Smooth muscle cell (in vitro differentiated cells): ENCODE measurements around the gene THADA. TPM values are rescaled to one million over a fixed set of nuclear protein-coding genes. Genes with fewer than 3 reads are reported as not detected.

Source experiments
- DNase-seq: peaks from one replicate; lab custom pipeline; 2025; ENCODE audit not compliant: unreplicated experiment; lab: John Stamatoyannopoulos, UW
- H2AFZ ChIP-seq: fragments of 200-600 bp; sonication (generic); 2 replicates; pipeline ENCODE4 v1.6.0; 2016; ENCODE audit warnings: antibody characterized with exemption, low read depth, mild to moderate bottlenecking
- H3F3A ChIP-seq: fragments of 200-600 bp; sonication (generic); 2 replicates; pipeline ENCODE4 v1.6.0; 2017; ENCODE audit warnings: antibody characterized with exemption, low read depth
- H3K27ac ChIP-seq: fragments of 200-600 bp; sonication (generic); 2 replicates; pipeline ENCODE4 v1.5.1; 2016; ENCODE audit warnings: low read depth, mild to moderate bottlenecking
- H3K27me3 ChIP-seq: fragments of 200-600 bp; sonication (generic); 2 replicates; pipeline ENCODE4 v1.6.1; 2016; ENCODE audit warnings: low read depth, mild to moderate bottlenecking
- H3K36me3 ChIP-seq: fragments of 200-600 bp; sonication (generic); 2 replicates; pipeline ENCODE4 v1.5.1; 2016; ENCODE audit warnings: low read depth
- H3K4me1 ChIP-seq: fragments of 200-600 bp; sonication (generic); 2 replicates; pipeline ENCODE4 v1.5.1; 2016; ENCODE audit warnings: low read depth
- H3K4me2 ChIP-seq: fragments of 200-600 bp; sonication (generic); 2 replicates; pipeline ENCODE4 v1.6.0; 2016; ENCODE audit warnings: mild to moderate bottlenecking
- H3K4me3 ChIP-seq: fragments of 200-600 bp; sonication (generic); 2 replicates; pipeline ENCODE4 v1.5.1; 2016; ENCODE audit warnings: mild to moderate bottlenecking
- H3K79me2 ChIP-seq: fragments of 200-600 bp; sonication (generic); 2 replicates; pipeline ENCODE4 v1.6.0; 2016; ENCODE audit warnings: low read depth, mild to moderate bottlenecking
- H3K9ac ChIP-seq: fragments of 200-600 bp; sonication (generic); 2 replicates; pipeline ENCODE4 v1.6.0; 2016; ENCODE audit warnings: low read depth
- H3K9me3 ChIP-seq: fragments of 200-600 bp; sonication (generic); replicated peaks from 2 replicates; pipeline ENCODE4 v1.5.1; 2016; ENCODE audit warnings: low read depth
- H4K20me1 ChIP-seq: fragments of 200-600 bp; sonication (generic); 2 replicates; pipeline ENCODE4 v1.6.0; 2016; ENCODE audit warnings: low read depth
- CTCF ChIP-seq: fragments of 200-600 bp; sonication (generic); IDR thresholded peaks from 2 replicates; pipeline ENCODE4 v1.5.1; 2017; ENCODE audit warnings: borderline replicate concordance, mild to moderate bottlenecking, antibody characterized with exemption; ENCODE audit not compliant: insufficient read depth, poor library complexity, severe bottlenecking
- WGBS: methylation state at CpG from one replicate; pipeline ENCODE4 v1.1.7; 2016; ENCODE audit warnings: low lambda C conversion rate; 5-methylcytosine and 5-hydroxymethylcytosine counted together
- polyA plus RNA-seq: library from polyadenylated mRNA; unstranded; fragments of >200 nt; fragmentation: Nextera tagmentation; extraction: Ambion mirVana; gene quantifications from 2 replicates; pipeline ENCODE4 v1.2.1, GENCODE V29; 2016
- total RNA-seq: library from RNA; depleted of rRNA; stranded (reverse); fragments of >200 nt; gene quantifications from 2 replicates; pipeline ENCODE4 v1.2.3, GENCODE V29; 2014

Gene THADA
- total and polyA plus RNA-seq, 2 experiments from 2014 or later, result 11.3 to 20.9 TPM

- TF ChIP-seq CTCF, result no peak
- H3K79me2 ChIP-seq, result peaks cover 36% of the 10 kb centered on the region
- H3K36me3 ChIP-seq, result no peaks in the 10 kb centered on the region
- peak overlapping the region; percentile 97 for H3K4me2 ChIP-seq
- 1% methylated on average over 8 of the region's 8 CpGs for WGBS
- H3F3A ChIP-seq, result peaks cover 28% of the 10 kb centered on the region
- peak; percentile 56 for DNase-seq
- no peak overlapping the region for H2AFZ ChIP-seq
- peak overlapping the region; percentile 68 for H3K9ac ChIP-seq
- H3K4me3 ChIP-seq, result peak overlapping the region; percentile 89
- H3K27me3 ChIP-seq, result no peaks in the 10 kb centered on the region
- H4K20me1 ChIP-seq, result peaks cover 25% of the 10 kb centered on the region
- H3K4me1 ChIP-seq, result peaks cover 64% of the 10 kb centered on the region
- H3K9me3 ChIP-seq, result no peaks in the 10 kb centered on the region
- peak overlapping the region; percentile 90 for H3K27ac ChIP-seq
Observed at GRCh38 chr2:43221763-43222474, 373.9 kb downstream of the THADA start.

- peak overlapping the region; percentile 68 for H3K9ac ChIP-seq
- H2AFZ ChIP-seq, result no peak overlapping the region
- 5% methylated on average over 16 of the region's 16 CpGs for WGBS
- H3K4me3 ChIP-seq, result peak overlapping the region; percentile 89
- peaks cover 36% of the 10 kb centered on the region for H3K79me2 ChIP-seq
- no peak for TF ChIP-seq CTCF
- no peaks in the 10 kb centered on the region for H3K9me3 ChIP-seq
- H3K27me3 ChIP-seq, result no peaks in the 10 kb centered on the region
- peaks cover 25% of the 10 kb centered on the region for H4K20me1 ChIP-seq
- H3K4me2 ChIP-seq, result peak overlapping the region; percentile 97
- peak overlapping the region; percentile 90 for H3K27ac ChIP-seq
- no peaks in the 10 kb centered on the region for H3K36me3 ChIP-seq
- DNase-seq, result peak; percentile 23
- H3F3A ChIP-seq, result peaks cover 28% of the 10 kb centered on the region
- peaks cover 64% of the 10 kb centered on the region for H3K4me1 ChIP-seq
Observed at GRCh38 chr2:43221124-43221762, 374.6 kb downstream of the THADA start.

GRCh38 chr2:43220760-43221123 is 375.1 kb downstream of the THADA start:
- H3K4me3 ChIP-seq, result peak overlapping the region; percentile 89
- H3K27me3 ChIP-seq, result no peaks in the 10 kb centered on the region
- H3K27ac ChIP-seq, result peak overlapping the region; percentile 90
- peaks cover 64% of the 10 kb centered on the region for H3K4me1 ChIP-seq
- no peak for DNase-seq
- no peak for TF ChIP-seq CTCF
- H4K20me1 ChIP-seq, result peaks cover 21% of the 10 kb centered on the region
- peak overlapping the region; percentile 97 for H3K4me2 ChIP-seq
- H3K9me3 ChIP-seq, result no peaks in the 10 kb centered on the region
- no peak overlapping the region for H2AFZ ChIP-seq
- H3K9ac ChIP-seq, result peak overlapping the region; percentile 68
- peaks cover 31% of the 10 kb centered on the region for H3K79me2 ChIP-seq
- H3F3A ChIP-seq, result peaks cover 25% of the 10 kb centered on the region
- no peaks in the 10 kb centered on the region for H3K36me3 ChIP-seq
- 37% methylated on average over 5 of the region's 5 CpGs for WGBS
